ENCODE data around the gene YWHAG.

Gene YWHAG

GRCh38 chr7:76332078-76332477, 26.7 kb downstream of the YWHAG start:
- H3K4me3 ChIP-seq (replicated peaks in 1 of 2; ENCODE audit: low read depth in 2 of 2, low read length in 2 of 2): no peak overlapping the region
- TF ChIP-seq CTCF (IDR thresholded peaks at IDR 0.05; ENCODE audit: low read depth, low read length): no peak
- DNase-seq (ENCODE audit: low read depth in 2 of 2): no peak

DNA sequence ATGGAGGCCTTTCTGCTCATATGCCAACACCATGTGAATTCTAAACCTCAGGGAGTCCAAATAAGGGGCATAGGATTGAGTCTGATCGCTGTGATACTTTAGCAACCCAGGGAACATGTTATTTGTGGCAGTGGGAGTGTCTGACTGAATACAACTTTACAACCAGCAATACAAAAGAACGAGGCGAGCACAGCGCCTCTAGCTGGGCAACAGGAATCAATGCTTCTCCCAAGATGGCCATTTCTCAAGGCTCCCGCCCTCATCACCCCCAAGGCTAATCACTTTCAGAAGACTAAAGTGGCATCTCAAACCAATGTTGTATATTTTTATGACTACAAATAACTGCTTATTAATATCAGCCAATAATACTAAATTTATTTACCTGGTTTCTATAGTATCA, 28.1 kb downstream of the YWHAG start:
- no peak overlapping the region for H3K4me3 ChIP-seq (replicated peaks in 1 of 2; ENCODE audit: low read depth in 2 of 2, low read length in 2 of 2)
- TF ChIP-seq CTCF (IDR thresholded peaks at IDR 0.05; ENCODE audit: low read depth, low read length): no peak
- no peak for DNase-seq (ENCODE audit: low read depth in 2 of 2)

DNA sequence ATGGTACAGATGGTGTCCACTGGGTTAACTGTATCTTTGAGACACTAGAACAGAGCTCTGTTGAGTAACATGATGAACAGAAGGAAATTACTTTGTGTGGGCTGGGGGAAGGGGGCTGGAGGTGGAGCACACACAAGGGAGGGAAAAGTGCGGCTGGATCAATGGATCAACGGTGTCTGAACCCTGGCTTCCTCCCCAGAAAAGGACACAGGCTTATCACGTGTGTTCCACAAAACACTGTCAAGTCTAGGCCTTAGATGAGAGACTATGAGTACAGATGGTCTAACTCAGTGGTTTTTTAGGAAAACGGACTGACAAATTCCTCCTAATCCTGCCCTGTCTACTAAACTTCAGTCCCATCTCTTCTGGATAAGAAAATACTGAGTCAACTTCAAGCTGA, 28.5 kb downstream of the YWHAG start:
- TF ChIP-seq CTCF (IDR thresholded peaks at IDR 0.05; ENCODE audit: low read depth, low read length): no peak
- no peak overlapping the region for H3K4me3 ChIP-seq (replicated peaks in 1 of 2; ENCODE audit: low read depth in 2 of 2, low read length in 2 of 2)
- no peak for DNase-seq (ENCODE audit: low read depth in 2 of 2)

- DNase-seq (ENCODE audit: low read depth in 2 of 2): no peak
- no peak overlapping the region for H3K4me3 ChIP-seq (replicated peaks in 1 of 2; ENCODE audit: low read depth in 2 of 2, low read length in 2 of 2)
- no peak for TF ChIP-seq CTCF (IDR thresholded peaks at IDR 0.05; ENCODE audit: low read depth, low read length)
Observed at GRCh38 chr7:76329479-76329878, 29.3 kb downstream of the YWHAG start.

- no peak for TF ChIP-seq CTCF (IDR thresholded peaks at IDR 0.05; ENCODE audit: low read depth, low read length)
- DNase-seq (ENCODE audit: low read depth in 2 of 2): no peak
- no peak overlapping the region for H3K4me3 ChIP-seq (replicated peaks in 1 of 2; ENCODE audit: low read depth in 2 of 2, low read length in 2 of 2)
Observed at GRCh38 chr7:76328389-76328788, 30.4 kb downstream of the YWHAG start.

DNA sequence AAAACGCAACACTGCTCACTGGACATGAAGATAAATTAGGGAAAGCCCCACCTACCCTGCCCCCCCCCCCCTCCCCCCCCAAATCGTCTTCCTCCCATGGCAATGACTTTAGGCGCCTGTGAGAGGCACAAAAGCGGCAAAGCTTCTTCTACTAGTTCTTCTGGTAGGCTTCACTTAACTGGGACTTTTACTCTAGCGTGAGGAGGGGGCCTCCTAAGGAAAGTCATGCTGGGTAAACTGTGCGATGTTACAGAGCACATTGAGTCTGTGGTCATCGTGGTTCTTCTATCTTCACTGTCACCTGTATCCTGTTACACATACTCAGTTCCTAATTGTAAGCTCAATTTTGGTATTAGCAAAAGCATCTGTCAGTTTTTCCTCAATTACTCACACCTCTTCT, 31.2 kb downstream of the YWHAG start:
- H3K4me3 ChIP-seq (replicated peaks in 1 of 2; ENCODE audit: low read depth in 2 of 2, low read length in 2 of 2): no peak overlapping the region
- no peak for TF ChIP-seq CTCF (IDR thresholded peaks at IDR 0.05; ENCODE audit: low read depth, low read length)
- DNase-seq (ENCODE audit: low read depth in 2 of 2): no peak

DNA sequence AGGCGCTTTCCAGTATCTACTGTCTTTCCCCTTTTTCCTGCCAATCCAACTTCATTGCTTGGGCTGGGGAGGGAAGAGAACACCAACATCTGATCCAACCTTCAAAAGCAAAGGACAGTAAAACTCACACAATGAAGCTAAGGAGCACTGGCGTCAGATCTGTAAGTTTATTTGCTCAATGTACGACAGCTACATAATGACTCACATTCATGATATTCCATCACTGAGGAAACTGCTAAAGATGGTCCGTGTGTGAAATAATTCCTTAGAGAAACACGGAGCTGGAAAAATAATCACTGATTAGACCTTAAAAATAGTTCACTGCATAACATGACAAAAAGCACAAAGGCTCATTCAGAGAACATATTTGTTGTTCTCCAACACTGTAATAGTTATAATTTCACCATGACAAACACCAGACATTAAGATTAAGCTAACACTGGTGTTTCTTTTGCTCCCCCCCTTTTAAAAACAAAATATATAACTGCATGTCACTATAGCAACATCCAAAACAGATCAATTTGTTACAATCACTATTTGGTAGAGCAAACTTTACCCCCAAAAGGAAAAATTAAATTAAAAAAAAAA, 32.1 kb downstream of the YWHAG start:
- DNase-seq (ENCODE audit: low read depth in 2 of 2): peak; percentile 77 to 84
- H3K4me3 ChIP-seq (replicated peaks in 1 of 2; ENCODE audit: low read depth in 2 of 2, low read length in 2 of 2): no peak overlapping the region
- no peak for TF ChIP-seq CTCF (IDR thresholded peaks at IDR 0.05; ENCODE audit: low read depth, low read length)
